ENCODE results near the gene KATNAL1.

KATNAL1 gene

GRCh38 chr13:30154531-30154930 is 152.8 kb downstream of the KATNAL1 start:
- H3K4me3 ChIP-seq (ENCODE audit: extremely low read depth, insufficient read depth, low read length, poor library complexity, severe bottlenecking), result no peak overlapping the region
- H3K9me3 ChIP-seq (ENCODE audit: control insufficient read depth, low read length), result no peaks in the 10 kb centered on the region
- 93 to 94% methylated on average over 3 to 20 of the region's 20 CpGs for WGBS, 2 experiments (ENCODE audit: insufficient coverage in 2 of 2)
- H3K4me1 ChIP-seq (ENCODE audit: control insufficient read depth, insufficient read depth, low read length, poor library complexity, severe bottlenecking), result peaks cover 13% of the 10 kb centered on the region
- H3K36me3 ChIP-seq (ENCODE audit: control insufficient read depth, insufficient read depth, low read length), result no peaks in the 10 kb centered on the region
- H3K27ac ChIP-seq (ENCODE audit: low read depth, low read length, severe bottlenecking), result no peak overlapping the region

DNA sequence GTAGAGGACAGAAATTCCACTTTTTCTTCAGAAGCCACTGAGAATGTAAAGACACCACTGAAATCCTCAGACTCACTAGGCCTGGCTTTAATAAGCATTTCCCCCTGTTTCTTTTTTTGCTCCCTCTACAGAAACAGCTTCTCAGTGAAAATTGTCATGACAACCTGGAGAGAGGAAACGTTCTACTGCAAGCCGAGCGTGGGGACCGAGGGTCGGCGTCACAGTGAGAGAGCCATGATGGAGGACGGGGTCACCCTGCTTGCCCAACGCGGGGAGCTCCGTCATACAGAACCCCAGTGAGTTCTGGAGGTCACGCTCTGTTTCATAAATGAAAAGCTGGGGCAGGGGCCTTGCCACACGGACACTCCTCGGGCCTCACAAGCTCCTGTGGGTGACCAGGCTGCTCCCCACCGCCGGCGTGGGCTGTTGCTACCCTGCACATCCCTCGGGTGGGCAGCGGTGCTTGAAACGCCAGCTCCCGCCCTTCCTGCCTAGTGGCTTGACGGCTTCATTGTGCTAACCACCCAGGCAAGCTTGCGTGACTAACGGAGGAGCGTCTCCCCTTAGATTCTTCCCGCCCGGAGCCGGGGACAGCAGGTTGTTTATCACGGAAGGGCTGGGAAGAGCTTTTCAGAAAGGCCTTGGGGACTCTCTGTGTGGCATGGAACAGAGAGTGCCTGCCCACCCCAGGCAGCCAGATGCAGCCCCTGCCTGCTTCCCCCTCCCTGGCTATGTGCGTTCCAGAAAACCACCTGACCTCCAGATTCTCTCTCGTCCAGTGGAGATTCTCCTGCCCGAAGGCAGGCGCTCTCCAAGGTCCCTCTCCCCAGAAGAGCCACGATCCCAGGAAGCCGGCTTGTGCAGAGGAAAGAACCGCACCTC is 153.6 kb downstream of the KATNAL1 start:
- peaks cover 10% of the 10 kb centered on the region for H3K4me1 ChIP-seq (ENCODE audit: control insufficient read depth, insufficient read depth, low read length, poor library complexity, severe bottlenecking)
- no peak overlapping the region for H3K4me3 ChIP-seq (ENCODE audit: extremely low read depth, insufficient read depth, low read length, poor library complexity, severe bottlenecking)
- no peaks in the 10 kb centered on the region for H3K9me3 ChIP-seq (ENCODE audit: control insufficient read depth, low read length)
- H3K36me3 ChIP-seq (ENCODE audit: control insufficient read depth, insufficient read depth, low read length), result no peaks in the 10 kb centered on the region
- WGBS, 2 experiments (ENCODE audit: insufficient coverage in 2 of 2), result 65 to 78% methylated on average over 34 to 35 of the region's 35 CpGs
- no peak overlapping the region for H3K27ac ChIP-seq (ENCODE audit: low read depth, low read length, severe bottlenecking)
